Measurements from ENCODE around the gene RTBDN. TPM values are rescaled to one million over a fixed set of nuclear protein-coding genes. Genes with fewer than 3 reads are reported as not detected.

Gene RTBDN
- total RNA-seq, 1 donor from 2014 or later: not detected

GRCh38 chr19:12778017-12778904 is 56.1 kb downstream of the RTBDN start:
- Mint-ChIP-seq H3K36me3 (peaks cover 2% of the 10 kb centered on the region), H3K27me3 (ENCODE audit: low read depth) (no peaks in the 10 kb centered on the region), H3K9me3 (no peaks in the 10 kb centered on the region), H3K4me3 (peak overlapping the region; percentile 73), H3K27ac (peak overlapping the region; percentile 96), H3K4me1 (peaks cover 27% of the 10 kb centered on the region)
- DNase-seq (ENCODE audit: low spot score in 2 of 2, unreplicated experiment in 2 of 2): peak in 1 of 2 experiments; percentile 65
- no peak for TF ChIP-seq CTCF (IDR thresholded peaks at IDR 0.05; ENCODE audit: unreplicated experiment)

- peak overlapping the region; percentile 53 for H3K27ac Mint-ChIP-seq
- H3K4me1 Mint-ChIP-seq: peaks cover 27% of the 10 kb centered on the region
- no peaks in the 10 kb centered on the region for H3K27me3 Mint-ChIP-seq (ENCODE audit: low read depth)
- H3K4me3 Mint-ChIP-seq: peak overlapping the region; percentile 73
- TF ChIP-seq CTCF (IDR thresholded peaks at IDR 0.05; ENCODE audit: unreplicated experiment): peak; percentile 97
- H3K36me3 Mint-ChIP-seq: peaks cover 2% of the 10 kb centered on the region
- no peaks in the 10 kb centered on the region for H3K9me3 Mint-ChIP-seq
- peak; percentile 72 to 90 for DNase-seq (ENCODE audit: low spot score in 2 of 2, unreplicated experiment in 2 of 2)
These were observed 57.0 kb downstream of the RTBDN start for GRCh38 chr19:12777217-12778016.

Small RNAs within 50 kb of the gene (microRNA-seq; reads per million reads assigned to microRNA genes)
- not detected for gene MIR5684
- gene MIR6794: not detected

Other genes starting within 250 kb of the RTBDN start
- 12.4 to 13.9 TPM (median 13.6 TPM) in 3 replicates for gene ZNF490, start 223.8 kb downstream of the RTBDN start, total RNA-seq
- gene ZNF791, start 223.7 kb downstream of the RTBDN start, total RNA-seq: 27.0 to 31.2 TPM (median 29.7 TPM) in 3 replicates
- 105 to 109 TPM (median 107 TPM) in 3 replicates for gene MAN2B1, start 167.8 kb downstream of the RTBDN start, total RNA-seq
- gene WDR83, start 167.8 kb downstream of the RTBDN start, total RNA-seq: 12.5 to 14.6 TPM (median 13.6 TPM) in 3 replicates
- 91.3 to 101 TPM (median 97.0 TPM) in 3 replicates for gene DHPS, start 152.7 kb downstream of the RTBDN start, total RNA-seq
- not detected in 3 replicates for gene GNG14, start 146.6 kb downstream of the RTBDN start, total RNA-seq
- gene FBXW9, start 137.9 kb downstream of the RTBDN start, total RNA-seq: 9.6 to 9.8 TPM (median 9.8 TPM) in 3 replicates
- gene TNPO2, start 110.6 kb downstream of the RTBDN start, total RNA-seq: 105 to 116 TPM (median 105 TPM) in 3 replicates
- 148 to 161 TPM (median 156 TPM) in 3 replicates for gene TRIR, start 99.9 kb downstream of the RTBDN start, total RNA-seq
- gene GET3, start 97.1 kb downstream of the RTBDN start, total RNA-seq: 44.6 to 49.8 TPM (median 46.9 TPM) in 3 replicates
- gene BEST2, start 82.8 kb downstream of the RTBDN start, total RNA-seq: not detected in 3 replicates
- 89.2 to 93.7 TPM (median 92.7 TPM) in 3 replicates for gene HOOK2, start 59.0 kb downstream of the RTBDN start, total RNA-seq
- 160 to 169 TPM (median 164 TPM) in 3 replicates for gene JUNB, start 43.1 kb downstream of the RTBDN start, total RNA-seq
- gene PRDX2, start 32.8 kb downstream of the RTBDN start, total RNA-seq: 361 to 381 TPM (median 380 TPM) in 3 replicates
- 8.4 to 11.4 TPM (median 8.8 TPM) in 3 replicates for gene THSD8, start 32.5 kb downstream of the RTBDN start, total RNA-seq
- 17.5 to 22.7 TPM (median 19.8 TPM) in 3 replicates for gene RNASEH2A, start 28.0 kb downstream of the RTBDN start, total RNA-seq
- 4.0 to 5.8 TPM (median 4.4 TPM) in 3 replicates for gene MAST1, start 3.9 kb upstream of the RTBDN start, total RNA-seq
- 20.4 to 23.6 TPM (median 23.5 TPM) in 3 replicates for gene DNASE2, start 46.9 kb upstream of the RTBDN start, total RNA-seq
- gene KLF1, start 52.6 kb upstream of the RTBDN start, total RNA-seq: 0.13 TPM in 1 of 3 replicates, not detected in the others
- 29.7 to 31.5 TPM (median 30.2 TPM) in 3 replicates for gene GCDH, start 56.6 kb upstream of the RTBDN start, total RNA-seq
- gene SYCE2, start 84.7 kb upstream of the RTBDN start, total RNA-seq: 0.86 to 0.98 TPM (median 0.97 TPM) in 3 replicates
- 54.5 to 58.4 TPM (median 58.3 TPM) in 3 replicates for gene FARSA, start 99.1 kb upstream of the RTBDN start, total RNA-seq
- 863 to 886 TPM (median 869 TPM) in 3 replicates for gene CALR, start 104.0 kb upstream of the RTBDN start, total RNA-seq
- 78.6 to 87.4 TPM (median 80.7 TPM) in 3 replicates for gene RAD23A, start 111.3 kb upstream of the RTBDN start, total RNA-seq
- gene GADD45GIP1, start 122.6 kb upstream of the RTBDN start, total RNA-seq: 18.7 to 19.1 TPM (median 18.8 TPM) in 3 replicates
- gene DAND5, start 135.0 kb upstream of the RTBDN start, total RNA-seq: 0.16 TPM in 1 of 3 replicates, not detected in the others
- 52.4 to 55.5 TPM (median 53.8 TPM) in 3 replicates for gene NFIX, start 160.9 kb upstream of the RTBDN start, total RNA-seq